ENCODE measurements around the gene IGFBP2.
A peak's percentile ranks its signal among the peaks of the same experiment; 100 is the strongest.

Gene IGFBP2

DNA sequence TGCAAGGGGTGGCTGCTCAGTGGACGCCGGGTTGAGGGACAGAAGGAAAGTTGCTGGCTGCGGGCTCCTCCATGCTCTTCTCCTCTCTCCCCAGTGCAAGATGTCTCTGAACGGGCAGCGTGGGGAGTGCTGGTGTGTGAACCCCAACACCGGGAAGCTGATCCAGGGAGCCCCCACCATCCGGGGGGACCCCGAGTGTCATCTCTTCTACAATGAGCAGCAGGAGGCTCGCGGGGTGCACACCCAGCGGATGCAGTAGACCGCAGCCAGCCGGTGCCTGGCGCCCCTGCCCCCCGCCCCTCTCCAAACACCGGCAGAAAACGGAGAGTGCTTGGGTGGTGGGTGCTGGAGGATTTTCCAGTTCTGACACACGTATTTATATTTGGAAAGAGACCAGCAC lies 30.6 kb downstream of the IGFBP2 start:
- DNase-seq (ENCODE audit: low read depth) = no peak

DNA sequence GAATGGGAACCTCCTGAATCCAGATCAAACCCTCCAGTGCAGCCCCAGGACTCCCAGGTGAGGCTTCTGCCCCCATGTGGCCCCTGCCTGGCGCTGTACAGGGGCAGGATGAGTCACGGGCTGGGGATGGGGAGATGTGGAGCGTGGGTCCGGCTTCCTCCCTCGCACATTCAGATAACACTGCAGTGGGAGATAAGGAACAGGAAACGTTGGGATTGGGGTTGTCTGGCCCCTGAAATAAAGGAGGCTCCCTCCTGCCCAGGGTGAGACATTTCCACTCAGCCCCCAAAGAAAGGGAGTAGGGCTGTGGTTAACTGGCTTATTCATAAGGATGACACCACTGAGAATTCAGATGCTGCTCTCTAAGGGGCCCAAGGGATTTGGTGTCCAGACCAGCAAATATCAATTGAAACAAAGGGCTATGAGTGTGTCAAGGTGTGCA lies 31.4 kb downstream of the IGFBP2 start:
- DNase-seq (ENCODE audit: low read depth) = no peak

DNA sequence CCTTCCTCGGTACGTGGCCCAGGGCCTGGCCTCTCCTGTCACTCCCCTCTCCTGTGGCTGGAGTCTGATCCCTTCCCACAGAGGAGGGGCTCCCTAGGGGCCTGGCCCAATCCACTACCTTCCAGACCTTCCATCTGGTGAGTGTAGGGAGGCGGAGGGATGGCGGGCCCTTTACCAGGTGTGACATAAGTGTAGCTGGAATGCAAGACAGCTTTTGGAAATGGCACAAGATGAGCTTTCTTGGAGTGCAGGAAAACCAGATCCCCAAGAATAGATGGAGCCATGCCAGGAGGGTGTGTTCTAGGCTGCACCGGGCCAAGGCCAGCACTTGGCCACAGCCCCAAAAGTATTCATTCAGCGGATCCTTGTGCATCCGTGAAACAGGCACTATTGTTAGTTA lies 32.0 kb downstream of the IGFBP2 start:
- DNase-seq (ENCODE audit: low read depth) = no peak

DNA sequence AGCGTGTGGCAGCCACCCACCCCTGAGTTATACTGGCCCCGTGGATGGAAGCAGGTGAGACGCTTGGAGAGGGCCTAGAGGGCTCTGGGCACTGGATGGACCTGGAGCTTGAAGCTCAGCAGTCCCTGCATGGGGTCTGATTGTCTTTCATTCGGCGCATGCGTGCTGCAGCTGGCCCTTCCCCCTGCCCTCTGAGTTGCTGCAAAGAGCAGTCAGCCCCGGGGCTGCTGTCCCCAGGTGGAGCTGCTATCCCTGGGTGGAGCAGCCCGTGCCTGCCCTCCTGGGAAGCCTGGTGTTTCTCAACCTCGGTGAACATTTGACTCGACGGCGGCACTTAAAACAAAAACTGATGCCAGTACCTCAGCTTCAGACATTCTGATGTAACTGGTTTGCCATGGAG lies 32.5 kb downstream of the IGFBP2 start:
- DNase-seq (ENCODE audit: low read depth) = no peak

DNA sequence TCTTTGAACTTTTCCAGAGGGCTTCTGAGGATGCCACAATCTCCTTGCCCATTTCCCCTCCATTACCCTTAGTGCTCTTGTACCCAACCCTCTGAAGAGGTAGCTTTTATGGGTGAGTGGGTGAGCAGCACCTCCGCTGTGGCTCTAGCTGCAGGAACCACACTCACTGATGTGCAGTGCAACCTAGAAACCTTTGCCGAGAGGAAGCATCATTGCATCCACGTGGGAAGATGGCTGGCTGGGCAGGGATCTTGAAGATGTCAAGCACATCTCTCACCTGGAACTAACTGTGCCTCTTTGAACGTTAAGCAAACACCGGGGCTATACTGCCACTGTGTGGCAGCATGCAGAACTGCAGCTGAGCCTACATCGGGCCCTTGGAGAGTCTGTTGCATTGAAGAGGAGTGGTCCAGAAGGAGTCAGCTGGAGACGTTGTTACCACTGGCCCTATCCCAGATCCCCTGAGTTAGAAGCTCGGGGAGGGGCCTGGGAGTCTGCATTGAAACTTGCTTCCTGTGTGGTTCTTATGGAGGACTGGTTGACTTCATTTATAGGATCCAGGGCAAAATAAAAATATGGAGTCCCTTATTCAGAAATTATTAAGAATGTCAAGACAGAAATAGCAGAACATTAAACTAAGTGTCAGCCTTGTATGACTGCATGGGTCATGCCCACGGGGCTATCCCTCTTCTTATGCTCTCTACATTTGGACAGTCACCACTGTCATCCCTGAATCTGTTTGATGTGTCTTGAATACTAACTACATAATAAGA lies 33.4 kb downstream of the IGFBP2 start:
- DNase-seq (ENCODE audit: low read depth) = peak; percentile 64

DNA sequence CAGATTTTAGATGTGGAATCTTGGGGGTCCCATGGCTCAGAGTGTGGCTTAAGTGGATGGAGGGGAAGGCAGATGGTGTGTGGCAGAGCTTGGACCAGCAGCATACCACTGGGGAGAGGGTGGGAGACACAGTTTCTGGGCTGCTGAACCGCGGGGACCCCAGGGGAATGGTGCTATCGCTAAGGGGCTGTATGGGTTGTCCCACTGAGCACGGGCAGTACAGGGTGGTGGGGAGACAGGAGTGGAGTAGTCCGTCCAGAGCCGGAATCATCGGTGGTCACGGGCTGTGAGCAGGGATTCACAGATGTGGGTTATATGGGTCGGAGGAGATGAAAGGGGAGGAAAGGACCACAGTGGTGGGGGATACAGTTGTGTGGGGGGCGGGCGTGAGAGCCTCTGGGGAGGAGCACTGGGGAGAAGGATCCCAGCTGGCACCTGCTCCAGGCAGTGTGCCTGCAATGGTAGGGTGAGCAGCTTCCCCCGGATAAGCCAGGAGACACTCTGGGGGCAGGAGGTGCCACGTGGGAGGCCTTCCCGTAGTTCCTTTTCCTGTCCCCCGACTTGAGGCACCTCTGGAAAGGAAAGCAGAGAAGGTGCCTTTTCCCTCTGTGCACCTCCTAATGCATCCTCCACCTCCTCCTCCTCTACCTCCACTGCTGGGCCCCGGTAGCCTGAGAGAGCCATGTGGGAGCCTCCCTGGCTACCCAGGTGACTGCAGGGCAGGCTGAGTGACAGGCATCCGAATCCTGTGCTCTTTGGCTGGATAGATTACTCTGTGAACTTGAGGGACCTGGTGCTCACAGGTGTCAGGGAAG lies 37.3 kb downstream of the IGFBP2 start:
- DNase-seq (ENCODE audit: low read depth) = no peak

DNA sequence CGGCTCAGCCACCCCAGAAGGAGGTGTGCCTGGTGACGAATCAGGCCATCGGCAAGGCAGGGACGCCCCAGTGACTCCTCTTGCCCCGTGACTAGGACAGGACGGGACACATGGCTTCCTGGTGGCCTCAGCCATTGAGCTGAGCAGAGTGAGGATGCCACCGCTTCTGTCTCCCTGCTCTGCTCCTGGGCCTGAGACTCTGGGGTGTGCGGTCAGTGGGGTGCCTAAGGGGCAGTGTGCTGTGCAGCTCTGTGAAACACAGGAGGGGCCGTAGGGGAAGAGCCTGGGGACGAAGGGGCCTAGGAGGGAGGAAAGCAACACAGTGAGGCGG lies 37.8 kb downstream of the IGFBP2 start:
- DNase-seq (ENCODE audit: low read depth) = no peak

DNA sequence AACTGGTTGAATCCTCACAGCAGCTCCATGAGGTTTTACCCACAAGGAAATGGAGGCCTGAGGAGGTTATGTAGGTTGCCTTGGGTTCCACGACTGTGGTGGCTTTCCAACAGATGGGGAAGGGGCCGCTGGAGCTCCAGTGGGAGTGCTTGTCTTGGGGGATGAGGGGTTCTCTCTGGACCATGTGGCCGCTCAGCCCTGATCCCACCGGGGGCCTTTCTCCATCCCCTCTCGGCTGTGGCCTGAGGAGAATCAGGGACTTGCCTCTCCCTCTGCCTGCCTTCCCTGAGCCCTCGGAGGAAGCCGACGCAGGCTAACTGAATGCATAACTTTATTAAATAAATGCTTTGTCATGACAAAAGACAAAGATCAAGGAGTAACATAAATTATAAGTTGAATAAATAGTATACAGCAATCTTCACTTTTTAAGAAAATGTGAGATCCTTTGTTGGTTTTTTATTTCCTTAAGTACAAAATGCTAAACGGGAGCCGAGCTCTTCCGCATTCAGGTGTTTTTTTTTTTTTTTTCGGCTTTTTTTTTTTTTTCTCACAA lies 38.6 kb downstream of the IGFBP2 start:
- no peak for DNase-seq (ENCODE audit: low read depth)

DNA sequence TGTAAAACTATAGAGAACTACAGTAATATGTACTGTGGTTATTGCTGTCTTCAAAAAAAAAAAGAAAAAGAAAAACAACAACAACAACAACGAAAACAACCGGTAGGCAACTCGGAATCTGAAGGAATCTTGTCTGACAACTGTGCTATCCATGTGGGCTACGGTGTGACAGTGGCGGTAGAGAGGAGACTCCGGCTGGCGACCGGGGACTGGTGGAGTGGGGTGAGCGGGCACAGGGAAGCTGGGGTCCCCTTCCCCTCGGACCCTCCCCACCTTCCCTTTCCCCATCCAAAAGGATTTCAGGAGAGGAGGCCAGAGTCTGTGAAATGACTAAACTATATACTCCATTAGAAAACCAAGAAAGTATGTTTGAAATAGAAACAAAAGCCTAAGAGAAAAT lies 39.2 kb downstream of the IGFBP2 start:
- no peak for DNase-seq (ENCODE audit: low read depth)

DNA sequence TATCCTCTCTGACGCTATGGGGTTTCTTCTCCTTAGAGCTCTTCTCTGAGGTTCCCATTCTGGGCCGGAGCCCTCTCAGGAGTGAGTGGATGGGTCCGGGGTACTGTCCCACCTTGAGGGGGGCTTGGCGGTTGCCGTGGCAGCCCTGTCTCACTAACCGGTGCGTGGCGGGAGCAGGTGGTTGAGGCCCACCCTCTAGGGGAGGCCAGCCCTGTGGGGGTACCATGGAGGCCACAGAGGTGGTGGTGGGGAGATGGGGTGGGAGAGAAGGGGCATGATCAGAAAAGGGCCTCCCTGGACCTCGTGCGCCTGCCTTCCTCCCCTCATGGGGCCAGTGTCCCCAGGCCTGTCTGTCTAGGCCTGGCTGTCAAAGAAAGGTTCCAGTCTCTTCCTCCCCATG lies 39.8 kb downstream of the IGFBP2 start:
- no peak for DNase-seq (ENCODE audit: low read depth)

DNA sequence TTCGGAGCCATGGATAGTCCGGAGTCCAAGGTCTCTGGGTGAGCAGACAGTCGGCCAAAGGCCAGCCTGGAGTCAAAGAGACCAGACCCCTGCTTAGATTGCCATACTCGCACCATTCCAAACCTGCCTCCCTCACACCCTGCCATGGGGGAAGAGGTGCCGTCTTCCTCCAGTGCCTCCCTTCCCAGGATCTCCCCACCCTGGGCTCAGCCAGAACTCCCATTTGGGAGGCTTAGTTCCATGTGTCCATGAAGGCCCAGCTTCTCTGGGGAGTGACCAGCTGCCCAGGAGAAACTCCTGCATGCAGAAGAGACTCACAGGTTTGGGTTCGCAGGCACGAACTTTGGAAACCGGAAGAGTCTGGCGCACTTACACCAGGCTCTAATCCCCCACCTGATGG lies 40.4 kb downstream of the IGFBP2 start:
- DNase-seq (ENCODE audit: low read depth) = no peak

DNA sequence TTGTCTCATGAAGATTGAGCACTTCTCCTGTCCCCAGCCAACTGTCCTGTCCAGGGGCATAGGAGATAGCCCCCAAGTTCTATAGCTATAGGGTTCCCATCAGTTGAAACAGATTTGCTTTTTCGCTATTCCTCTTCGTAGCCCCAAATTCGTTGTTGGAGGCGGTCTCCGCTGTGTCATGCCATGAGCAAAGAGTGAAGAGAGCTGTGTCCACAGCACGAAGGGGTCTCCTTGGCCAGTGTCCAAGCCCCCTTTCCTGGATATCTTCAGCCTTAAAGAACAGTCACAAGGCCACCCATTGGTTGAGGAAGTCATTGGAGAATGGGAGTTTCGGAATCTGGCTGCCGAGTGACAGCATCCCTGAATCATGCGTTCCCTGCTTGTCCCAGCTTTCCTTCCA lies 41.2 kb downstream of the IGFBP2 start:
- no peak for DNase-seq (ENCODE audit: low read depth)

DNA sequence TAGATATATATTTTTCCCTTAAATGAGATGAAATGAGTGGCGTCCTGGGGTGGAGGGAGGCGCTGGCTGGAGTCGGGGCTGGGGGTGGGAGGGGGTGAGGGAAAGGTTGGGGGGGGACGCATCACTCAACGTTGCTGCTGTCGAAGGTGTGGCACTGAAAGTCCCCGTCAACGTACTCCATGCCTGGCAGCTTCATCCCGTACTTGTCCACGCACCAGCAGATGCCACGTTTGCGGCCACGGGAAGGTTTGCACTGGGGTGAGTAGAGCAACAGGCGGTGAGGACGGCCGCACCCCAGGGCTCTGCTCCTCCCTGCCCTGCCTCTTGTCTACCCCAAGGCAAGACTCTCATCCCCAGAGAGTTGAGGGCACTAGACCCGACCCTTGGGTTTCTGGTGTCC lies 43.4 kb downstream of the IGFBP2 start:
- DNase-seq (ENCODE audit: low read depth) = no peak

DNA sequence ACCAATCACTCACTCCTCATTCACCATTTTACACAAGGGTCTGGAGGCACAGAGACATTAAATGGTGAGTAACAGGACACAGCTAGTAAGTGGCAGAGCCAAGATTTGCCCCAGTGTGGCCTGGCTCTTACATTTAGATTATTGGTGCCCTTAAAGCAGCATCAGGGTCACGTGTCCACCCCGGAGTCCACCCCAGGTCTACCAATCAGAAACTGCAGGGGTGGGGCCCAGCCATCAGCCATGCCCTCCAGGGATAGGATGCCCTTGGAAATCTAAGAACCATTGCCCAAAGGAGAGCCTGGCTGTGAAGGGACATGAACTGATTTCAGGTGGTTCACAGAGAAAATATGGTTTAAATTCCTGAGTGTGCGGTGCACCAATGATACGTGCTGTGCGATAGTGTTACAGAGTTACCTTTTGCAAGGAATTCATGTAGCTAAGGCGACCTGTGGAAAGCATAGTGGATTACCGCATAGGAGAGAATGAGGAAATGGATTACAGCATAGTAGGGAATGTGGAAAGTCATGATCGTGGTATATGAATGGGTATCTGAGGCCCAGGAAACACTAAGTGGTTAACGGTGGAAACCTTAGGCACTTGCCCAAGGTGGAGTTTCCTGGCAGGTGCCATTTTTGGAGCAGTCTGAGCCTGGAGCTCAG lies 44.3 kb downstream of the IGFBP2 start:
- DNase-seq (ENCODE audit: low read depth) = no peak

DNA sequence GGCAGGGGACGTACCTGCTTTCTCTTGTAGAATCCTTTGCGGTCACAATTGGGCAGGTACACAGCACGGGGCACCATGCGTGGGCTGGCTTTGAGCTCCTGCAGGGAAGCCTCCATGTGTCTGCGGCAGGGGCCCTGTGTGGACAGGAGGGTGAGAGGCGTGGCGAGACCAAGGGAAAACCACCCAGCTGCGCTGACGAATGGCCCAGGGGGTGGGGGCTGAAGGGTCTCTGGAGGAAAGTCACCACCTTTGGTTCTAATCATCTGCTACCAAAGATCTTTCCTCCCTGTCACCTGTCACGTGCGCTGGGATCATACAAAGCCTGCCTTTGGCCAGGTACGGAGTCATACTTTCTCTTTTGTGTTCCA lies 44.9 kb downstream of the IGFBP2 start:
- DNase-seq (ENCODE audit: low read depth) = no peak

DNA sequence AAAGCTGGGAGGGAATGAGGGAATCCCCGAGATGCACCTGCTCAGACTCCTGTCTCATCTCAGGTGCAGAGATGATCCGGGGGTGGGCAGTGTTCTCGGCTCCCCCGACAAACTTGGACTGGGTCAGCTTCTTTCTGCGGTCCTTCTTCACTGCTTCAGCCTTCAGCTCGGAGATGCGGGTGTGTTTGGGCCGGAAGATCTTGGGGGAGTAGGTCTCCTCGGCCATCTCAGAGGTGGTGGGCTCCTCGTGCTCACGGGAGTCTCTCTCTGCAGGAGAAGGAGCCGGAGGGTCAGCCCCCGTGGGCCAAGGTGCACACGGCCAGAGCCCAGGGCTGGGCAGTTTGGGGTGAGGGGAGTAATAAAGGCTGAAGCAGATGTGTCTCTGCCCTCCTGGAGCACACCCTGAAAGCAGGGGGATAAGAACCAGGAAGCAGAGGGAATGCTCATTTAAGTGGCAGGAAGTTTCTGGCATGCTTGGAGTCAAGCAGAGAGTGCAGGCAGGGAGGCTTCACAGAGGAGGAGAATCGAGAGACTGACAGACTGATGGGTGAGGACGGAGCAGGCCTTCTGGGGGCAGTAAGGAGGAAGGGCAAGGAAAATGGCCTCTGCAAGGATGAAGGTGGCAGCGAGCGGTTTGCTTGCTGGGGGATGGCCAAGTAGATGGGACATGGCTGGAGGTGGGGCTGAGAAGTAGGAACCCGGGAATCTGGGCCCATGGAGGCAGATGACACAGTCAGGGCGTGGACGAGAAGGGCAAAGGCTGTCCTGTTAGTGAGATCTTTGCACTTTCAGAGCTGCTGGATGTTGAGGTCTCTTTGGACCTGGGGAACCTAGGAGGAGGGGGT lies 45.8 kb downstream of the IGFBP2 start:
- DNase-seq (ENCODE audit: low read depth) = no peak

DNA sequence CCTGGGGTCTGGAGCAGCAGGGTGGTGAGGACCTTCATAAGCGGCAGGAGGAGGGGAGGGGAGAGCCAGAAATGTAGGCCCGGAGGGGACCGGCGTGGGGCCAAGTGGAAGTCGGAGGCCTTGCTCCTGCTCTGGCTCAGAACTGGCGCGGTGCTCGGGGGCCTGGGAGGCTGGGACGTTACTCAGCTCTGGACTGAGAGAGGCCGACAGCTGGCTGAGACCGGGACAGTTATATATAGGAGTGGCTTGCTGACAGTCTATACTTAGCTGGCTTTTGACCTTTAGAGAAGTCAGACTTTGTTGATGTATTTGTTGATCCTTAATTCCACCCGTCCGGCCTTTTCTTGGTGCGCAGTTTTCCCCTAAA lies 46.4 kb downstream of the IGFBP2 start:
- DNase-seq (ENCODE audit: low read depth) = no peak

DNA sequence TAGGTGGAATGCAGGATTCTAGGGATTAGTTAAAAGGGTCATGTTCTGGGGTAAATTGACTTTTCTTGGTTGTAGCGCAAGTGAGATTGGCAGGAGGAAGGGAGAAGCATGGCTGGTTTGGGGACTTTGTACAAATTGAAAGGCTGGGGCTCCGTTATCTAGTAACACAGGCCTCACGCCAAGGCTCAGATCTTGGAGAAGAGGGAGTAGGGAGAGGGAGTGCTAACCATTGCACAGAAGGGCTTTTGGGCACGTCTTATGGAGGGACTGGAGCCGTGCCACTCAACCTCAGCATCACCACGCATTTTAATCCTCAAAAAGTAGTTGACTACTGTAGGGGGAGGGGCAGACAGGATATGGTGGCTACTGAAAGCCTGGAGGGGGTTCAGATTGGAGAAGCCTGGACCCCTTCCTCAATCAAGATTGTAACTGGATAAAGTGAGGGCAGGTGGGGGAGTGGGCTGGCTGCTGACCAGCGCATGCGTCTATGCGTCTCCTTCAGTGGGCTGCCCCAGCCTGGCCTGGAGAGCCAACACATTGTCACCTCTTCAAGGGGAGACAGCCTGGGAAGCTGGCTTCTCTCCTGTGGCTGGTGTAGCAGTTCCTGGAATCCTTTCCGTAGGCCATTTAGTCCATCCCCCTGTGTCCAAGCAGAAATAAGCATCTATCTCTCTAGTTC lies 47.9 kb downstream of the IGFBP2 start:
- no peak for DNase-seq (ENCODE audit: low read depth)

DNA sequence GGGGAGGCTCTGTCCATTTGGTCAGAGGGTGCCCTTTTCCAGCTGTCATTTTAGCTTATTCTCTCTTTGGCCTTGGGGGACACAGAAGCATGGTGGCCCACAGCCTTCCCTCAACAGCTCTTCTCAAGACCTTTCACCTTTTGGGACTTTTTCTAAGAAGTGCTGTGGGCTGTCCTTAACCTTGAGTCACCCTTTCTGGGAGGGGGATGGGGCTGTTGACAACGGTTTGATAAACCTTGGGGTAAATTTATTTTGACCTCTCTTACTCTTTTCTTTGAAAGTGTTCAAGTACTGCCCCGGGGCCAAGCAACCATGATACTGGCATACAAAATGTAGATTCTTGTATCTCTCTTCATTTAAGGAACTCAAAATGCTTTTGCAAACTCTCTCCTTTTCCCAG lies 48.5 kb downstream of the IGFBP2 start:
- no peak for DNase-seq (ENCODE audit: low read depth)

DNA sequence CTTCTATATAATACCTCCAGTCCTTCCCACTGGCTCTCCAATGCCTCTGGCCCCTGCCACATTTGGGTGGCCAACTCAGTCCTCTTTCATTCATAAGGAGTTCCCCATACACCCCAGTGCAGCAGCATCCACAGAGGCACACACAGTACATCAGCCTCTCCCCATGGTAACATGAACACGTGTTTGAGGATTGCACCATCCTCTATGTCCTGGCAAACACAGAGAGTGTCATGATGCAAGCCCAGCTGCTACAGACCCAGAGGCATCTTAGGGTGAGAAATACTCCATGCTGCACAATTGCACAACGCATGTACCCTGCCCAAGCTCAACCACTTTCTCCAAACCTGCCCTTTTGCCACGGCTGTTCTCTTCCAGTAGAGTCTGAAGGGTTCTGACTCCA lies 50.6 kb downstream of the IGFBP2 start:
- peak; percentile 99 for DNase-seq (ENCODE audit: low read depth)

DNA sequence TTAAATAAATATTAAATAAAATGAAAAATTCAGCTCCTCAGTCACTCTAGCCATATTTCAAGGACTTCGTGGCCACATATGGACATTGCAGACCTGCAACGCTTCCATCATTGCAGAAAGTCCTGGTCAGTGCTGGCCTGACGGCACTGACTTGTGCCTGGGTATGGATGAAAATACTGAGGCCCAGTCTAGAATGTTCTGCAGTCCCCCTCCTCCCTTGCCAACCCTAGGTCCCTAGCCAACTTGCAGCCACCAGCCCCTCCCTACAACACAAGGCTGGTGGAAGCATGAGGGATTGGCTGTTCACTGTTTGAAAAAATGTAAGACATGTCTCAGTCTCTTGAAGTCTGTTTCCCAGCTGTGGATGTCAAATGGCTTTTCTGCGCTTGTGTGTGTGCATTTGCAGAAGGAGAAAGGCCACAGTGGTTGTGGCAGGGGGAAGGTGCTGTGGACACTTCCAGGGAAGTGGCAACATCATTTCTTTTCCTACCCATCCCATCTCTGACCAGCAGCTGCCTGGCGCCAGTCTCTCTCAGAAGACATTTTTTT lies 52.2 kb downstream of the IGFBP2 start:
- no peak for DNase-seq (ENCODE audit: low read depth)
